CD4-positive, alpha-beta T cell treated with Interferon alpha-2 for 1 hour (primary cell): Measurements from ENCODE around the gene KBTBD13.
A peak's percentile ranks its signal among the peaks of the same experiment; 100 is the strongest.
"Not testable (repeated sequence)": the region's sequence is repeated elsewhere in the genome, so short reads cannot be mapped to it uniquely, and the experiment has no call there.

Source experiments
- DNase-seq, 2 donors: peaks; one replicate each; pipeline ENCODE4 v3.0.0-alpha.2; 2020 to 2022

KBTBD13 gene

GRCh38 chr15:65069779-65070546 lies 6.6 kb upstream of the KBTBD13 start:
- no peak for DNase-seq

GRCh38 chr15:65071381-65071811 lies 5.2 kb upstream of the KBTBD13 start:
- DNase-seq = no peak

- no peak for DNase-seq
These were observed 4.5 kb upstream of the KBTBD13 start for GRCh38 chr15:65072027-65072426.

- no peak for DNase-seq
These were observed 3.9 kb upstream of the KBTBD13 start for GRCh38 chr15:65072617-65073016.

- DNase-seq = not testable (repeated sequence)
These were observed 1.6 kb upstream of the KBTBD13 start for GRCh38 chr15:65074946-65075345.

- DNase-seq = not testable (repeated sequence)
These were observed 745 bp upstream of the KBTBD13 start for GRCh38 chr15:65075607-65076395.

- no peak for DNase-seq
These were observed 890 bp downstream of the KBTBD13 start for GRCh38 chr15:65077291-65077980.

- peak; percentile 18 to 37 for DNase-seq
These were observed 1.4 kb downstream of the KBTBD13 start for GRCh38 chr15:65077981-65078352.

- no peak for DNase-seq
These were observed 3.0 kb downstream of the KBTBD13 start for GRCh38 chr15:65079580-65079979.

GRCh38 chr15:65081270-65081669 lies 4.7 kb downstream of the KBTBD13 start:
- no peak for DNase-seq

GRCh38 chr15:65081758-65082157 lies 5.2 kb downstream of the KBTBD13 start:
- DNase-seq = no peak

- peak in 1 of 2 donors; percentile 8 for DNase-seq
These were observed 5.9 kb downstream of the KBTBD13 start for GRCh38 chr15:65082303-65082953.

- DNase-seq = no peak
These were observed 6.7 kb downstream of the KBTBD13 start for GRCh38 chr15:65083262-65083701.

- no peak for DNase-seq
These were observed 8.1 kb downstream of the KBTBD13 start for GRCh38 chr15:65084500-65085206.

- no peak for DNase-seq
These were observed 8.7 kb downstream of the KBTBD13 start for GRCh38 chr15:65085207-65085753.

GRCh38 chr15:65085990-65086679 lies 9.6 kb downstream of the KBTBD13 start:
- DNase-seq = peak in 1 of 2 donors; percentile 7

- no peak for DNase-seq
These were observed 10.2 kb downstream of the KBTBD13 start for GRCh38 chr15:65086680-65087111.

- no peak for DNase-seq
These were observed 10.9 kb downstream of the KBTBD13 start for GRCh38 chr15:65087411-65087810.

GRCh38 chr15:65087873-65088642 lies 11.5 kb downstream of the KBTBD13 start:
- no peak for DNase-seq

- DNase-seq = no peak
These were observed 12.1 kb downstream of the KBTBD13 start for GRCh38 chr15:65088643-65089021.
